HepG2 (cell line): ENCODE measurements around the gene JAK1. TPM values are rescaled to one million over a fixed set of nuclear protein-coding genes. Genes with fewer than 3 reads are reported as not detected.

Source experiments
- BCLAF1 ChIP-seq: fragments of 450-650 bp; IDR thresholded peaks from 2 replicates; pipeline ENCODE4 v1.6.1; 2017; ENCODE audit warnings: mild to moderate bottlenecking
- FOXJ3 ChIP-seq: sonication (generic); formaldehyde crosslinking; IDR thresholded peaks from 2 replicates; pipeline ENCODE4 v1.4.0; 2020; ENCODE audit warnings: missing genetic modification reagents, mild to moderate bottlenecking, borderline replicate concordance
- GTF3A ChIP-seq: sonication (generic); formaldehyde crosslinking; conservative IDR thresholded peaks from 2 replicates; pipeline ENCODE4 v1.4.0; 2020; ENCODE audit warnings: mild to moderate bottlenecking, missing genetic modification reagents
- HNRNPLL ChIP-seq: fragments of 200-400 bp; formaldehyde crosslinking; IDR thresholded peaks from 2 replicates; pipeline ENCODE4 v1.6.1; 2017; ENCODE audit warnings: mild to moderate bottlenecking, low read depth, low read length; ENCODE audit not compliant: poor library complexity, severe bottlenecking
- HOMEZ ChIP-seq: IDR thresholded peaks from 2 replicates; pipeline ENCODE4 v1.6.1; 2016; ENCODE audit warnings: low read depth
- KAT7 ChIP-seq: IDR thresholded peaks from 2 replicates; pipeline ENCODE4 v1.6.1; 2018; ENCODE audit warnings: borderline replicate concordance, missing compliant biosample characterization
- KAT8 ChIP-seq: IDR thresholded peaks from 2 replicates; pipeline ENCODE4 v1.6.1; 2016; ENCODE audit warnings: missing genetic modification reagents, missing compliant biosample characterization
- KLF6 ChIP-seq: IDR thresholded peaks from 2 replicates; pipeline ENCODE4 v1.8.0; 2016; ENCODE audit warnings: missing biosample characterization, missing genetic modification reagents
- KMT2A ChIP-seq: sonication (generic); formaldehyde crosslinking; IDR thresholded peaks from 2 replicates; pipeline ENCODE4 v1.4.0; 2020; ENCODE audit warnings: missing genetic modification reagents
- NBN ChIP-seq: fragments of 450-650 bp; conservative IDR thresholded peaks from 2 replicates; pipeline ENCODE4 v1.6.1; 2017
- SALL2 ChIP-seq: sonication (generic); formaldehyde crosslinking; IDR thresholded peaks from 2 replicates; pipeline ENCODE4 v1.8.1; 2023; ENCODE audit warnings: mild to moderate bottlenecking, missing genetic modification reagents, inconsistent platforms
- SMYD3 ChIP-seq: sonication (generic); formaldehyde crosslinking; IDR thresholded peaks from 2 replicates; pipeline ENCODE4 v1.8.1; 2023; ENCODE audit warnings: mild to moderate bottlenecking, missing genetic modification reagents
- XRCC5 ChIP-seq: fragments of 200-400 bp; formaldehyde crosslinking; optimal IDR thresholded peaks from 2 replicates; pipeline ENCODE3; 2017; ENCODE audit warnings: mild to moderate bottlenecking, low read length
- ZKSCAN8 ChIP-seq: IDR thresholded peaks from 2 replicates; pipeline ENCODE4 v1.6.1; 2016; ENCODE audit warnings: borderline replicate concordance, missing genetic modification reagents, missing compliant biosample characterization
- ZMAT3 ChIP-seq: sonication (generic); formaldehyde crosslinking; conservative IDR thresholded peaks from 2 replicates; pipeline ENCODE4 v1.7.0; 2021; ENCODE audit warnings: missing genetic modification reagents
- ZNF282 ChIP-seq: fragments of 450-650 bp; IDR thresholded peaks from 2 replicates; pipeline ENCODE4 v1.6.1; 2018; ENCODE audit not compliant: partially characterized antibody
- ZNF597 ChIP-seq: sonication (generic); formaldehyde crosslinking; IDR thresholded peaks from 2 replicates; pipeline ENCODE4 v1.5.0; 2020; ENCODE audit warnings: missing genetic modification reagents
- ZNF713 ChIP-seq: sonication (generic); formaldehyde crosslinking; IDR thresholded peaks from 2 replicates; pipeline ENCODE4 v1.4.0; 2020; ENCODE audit warnings: mild to moderate bottlenecking, missing genetic modification reagents
- ZNF850 ChIP-seq: sonication (generic); formaldehyde crosslinking; conservative IDR thresholded peaks from 2 replicates; pipeline ENCODE4 v1.9.0; 2021; ENCODE audit warnings: mild to moderate bottlenecking, missing genetic modification reagents
- polyA plus RNA-seq, 8 experiments: library from polyadenylated mRNA; depleted of rRNA in 3 of 8; stranded (reverse) in 7 of 8; unstranded in 1 of 8; fragments of >200 nt; fragmentation: Illumina TruSeq in 4 of 8; extraction: Trizol in 4 of 8; gene quantifications; 2 replicates each; pipeline versions ENCODE4 v1.2.1 to v1.2.3, GENCODE V29; 2011 to 2016; ENCODE audit warnings: low read depth in 4 of 8, missing spikeins in 1 of 8, mixed read lengths in 1 of 8; ENCODE audit not compliant: insufficient read depth in 1 of 8
- total RNA-seq, 5 experiments: library from RNA; depleted of rRNA; stranded (reverse); fragments of >200 nt; fragmentation: Illumina TruSeq; extraction: Trizol; gene quantifications; 2 replicates each; pipeline ENCODE4 v1.2.3, GENCODE V29; 2016; ENCODE audit warnings: low read depth in 1 of 5
- TF ChIP-seq, protein P1 (sequence below): sonication (generic); formaldehyde crosslinking; IDR thresholded peaks from 2 replicates; pipeline ENCODE4 v1.5.1; 2020; ENCODE audit warnings: mild to moderate bottlenecking, missing genetic modification reagents
- TF ChIP-seq, protein P2 (sequence below): sonication (generic); formaldehyde crosslinking; IDR thresholded peaks from 2 replicates; pipeline ENCODE4 v1.8.1; 2023; ENCODE audit warnings: mild to moderate bottlenecking, inconsistent platforms, moderate library complexity, missing genetic modification reagents, borderline replicate concordance

The JAK1 gene
- total and polyA plus RNA-seq, 2 of the 13 experiments (the other 11 are each of a cell fraction or from before 2014, with no cell fraction given): 23.9 to 42.4 TPM

DNA sequence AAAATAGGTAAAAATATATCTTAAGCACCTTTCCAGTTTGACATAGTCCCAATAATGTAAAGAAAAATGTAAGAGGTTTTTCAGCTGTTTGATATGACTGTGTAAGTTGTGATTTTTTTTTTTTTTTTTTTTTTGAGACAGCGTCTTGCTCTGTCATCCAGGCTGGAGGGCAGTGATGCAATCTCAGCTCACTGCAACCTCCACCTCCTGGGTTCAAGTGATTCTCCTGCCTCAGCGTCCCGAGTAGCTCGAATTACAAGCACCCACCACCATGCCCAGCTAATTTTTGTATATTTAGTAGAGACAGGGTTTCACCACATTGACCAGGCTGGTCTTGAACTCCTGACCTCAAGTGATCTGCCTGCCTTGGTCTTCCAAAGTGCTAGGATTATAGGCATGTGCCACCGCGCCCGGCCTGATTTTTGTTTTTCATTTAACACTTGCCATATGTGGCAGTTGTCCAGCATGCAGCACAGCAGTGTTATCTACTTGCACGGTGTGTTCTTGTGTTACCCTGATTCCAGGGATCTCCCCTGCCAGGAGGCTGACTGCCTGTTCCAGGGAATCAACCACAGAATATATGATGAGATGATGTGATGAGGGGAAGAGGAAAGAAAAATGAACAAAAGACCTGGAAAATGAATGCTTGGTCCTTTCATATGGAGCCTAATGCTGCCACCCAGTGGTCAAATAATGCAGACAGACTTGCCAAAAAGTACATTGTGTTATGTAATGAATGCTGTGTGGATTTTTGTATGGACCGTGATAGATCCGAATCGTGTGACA is 142.5 kb downstream of the JAK1 start (continued):
- TF ChIP-seq BCLAF1: no peak
- no peak for TF ChIP-seq SMYD3 (CRISPR knock-in tag)
- no peak for TF ChIP-seq NBN
- TF ChIP-seq ZNF713: no peak
- no peak for TF ChIP-seq KAT7 (CRISPR knock-in tag)
- TF ChIP-seq ZKSCAN8 (CRISPR knock-in tag): 0 out of 2 replicates have a peak, but pooled peaks have one; percentile 34
- TF ChIP-seq, protein P1, sequence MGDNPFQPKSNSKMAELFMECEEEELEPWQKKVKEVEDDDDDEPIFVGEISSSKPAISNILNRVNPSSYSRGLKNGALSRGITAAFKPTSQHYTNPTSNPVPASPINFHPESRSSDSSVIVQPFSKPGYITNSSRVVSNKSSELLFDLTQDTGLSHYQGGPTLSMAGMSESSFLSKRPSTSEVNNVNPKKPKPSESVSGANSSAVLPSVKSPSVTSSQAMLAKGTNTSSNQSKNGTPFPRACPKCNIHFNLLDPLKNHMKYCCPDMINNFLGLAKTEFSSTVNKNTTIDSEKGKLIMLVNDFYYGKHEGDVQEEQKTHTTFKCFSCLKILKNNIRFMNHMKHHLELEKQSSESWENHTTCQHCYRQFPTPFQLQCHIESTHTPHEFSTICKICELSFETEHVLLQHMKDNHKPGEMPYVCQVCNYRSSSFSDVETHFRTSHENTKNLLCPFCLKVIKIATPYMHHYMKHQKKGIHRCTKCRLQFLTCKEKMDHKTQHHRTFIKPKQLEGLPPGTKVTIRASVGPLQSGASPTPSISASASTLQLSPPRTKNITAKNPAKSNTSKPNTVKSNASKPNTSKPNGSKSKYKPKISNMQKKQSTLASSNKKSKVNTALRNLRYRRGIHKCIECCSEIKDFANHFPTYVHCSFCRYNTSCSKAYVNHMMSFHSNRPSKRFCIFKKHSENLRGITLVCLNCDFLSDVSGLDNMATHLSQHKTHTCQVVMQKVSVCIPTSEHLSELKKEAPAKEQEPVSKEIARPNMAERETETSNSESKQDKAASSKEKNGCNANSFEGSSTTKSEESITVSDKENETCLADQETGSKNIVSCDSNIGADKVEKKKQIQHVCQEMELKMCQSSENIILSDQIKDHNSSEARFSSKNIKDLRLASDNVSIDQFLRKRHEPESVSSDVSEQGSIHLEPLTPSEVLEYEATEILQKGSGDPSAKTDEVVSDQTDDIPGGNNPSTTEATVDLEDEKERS (CRISPR knock-in tag): no peak
- no peak for TF ChIP-seq KMT2A
- no peak for TF ChIP-seq ZNF282
- TF ChIP-seq SALL2: no peak
- no peak for TF ChIP-seq ZNF597 (CRISPR knock-in tag)
- no peak for TF ChIP-seq KAT8
- TF ChIP-seq KLF6 (CRISPR knock-in tag): no peak
- no peak for TF ChIP-seq FOXJ3 (CRISPR knock-in tag)
- no peak for TF ChIP-seq XRCC5
- no peak for TF ChIP-seq ZNF850 (CRISPR knock-in tag)
- TF ChIP-seq HOMEZ (CRISPR knock-in tag): no peak
- no peak for TF ChIP-seq HNRNPLL
- TF ChIP-seq, protein P2, sequence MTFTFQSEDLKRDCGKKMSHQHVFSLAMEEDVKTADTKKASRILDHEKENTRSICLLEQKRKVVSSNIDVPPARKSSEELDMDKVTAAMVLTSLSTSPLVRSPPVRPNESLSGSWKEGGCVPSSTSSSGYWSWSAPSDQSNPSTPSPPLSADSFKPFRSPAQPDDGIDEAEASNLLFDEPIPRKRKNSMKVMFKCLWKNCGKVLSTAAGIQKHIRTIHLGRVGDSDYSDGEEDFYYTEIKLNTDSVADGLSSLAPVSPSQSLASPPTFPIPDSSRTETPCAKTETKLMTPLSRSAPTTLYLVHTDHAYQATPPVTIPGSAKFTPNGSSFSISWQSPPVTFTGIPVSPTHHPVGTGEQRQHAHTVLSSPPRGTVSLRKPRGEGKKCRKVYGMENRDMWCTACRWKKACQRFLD (CRISPR knock-in tag): no peak
- no peak for TF ChIP-seq ZMAT3 (CRISPR knock-in tag)
- no peak for TF ChIP-seq GTF3A (CRISPR knock-in tag)
